Testis (tissue), 3 donors: ENCODE measurements around the gene GLYATL2. TPM values are rescaled to one million over a fixed set of nuclear protein-coding genes. Genes with fewer than 3 reads are reported as not detected.

Experiments
- DNase-seq: peaks from one replicate; pipeline ENCODE4 v3.0.0-alpha.2; 2019
- H3K27ac ChIP-seq, 2 donors: fragments of 200-600 bp; sonication (generic); one replicate each; pipeline ENCODE4 v1.5.1; 2019
- H3K27me3 ChIP-seq: fragments of 200-600 bp; sonication (generic); one replicate; pipeline ENCODE4 v1.5.1; 2019
- H3K36me3 ChIP-seq: fragments of 200-600 bp; sonication (generic); one replicate; pipeline ENCODE4 v1.5.1; 2017; ENCODE audit warnings: low read depth; ENCODE audit errors: missing control alignments
- H3K4me1 ChIP-seq: fragments of 200-600 bp; sonication (generic); one replicate; pipeline ENCODE4 v1.5.1; 2019
- H3K4me3 ChIP-seq, 2 donors: fragments of 200-600 bp; sonication (generic); one replicate each; pipeline ENCODE4 v1.5.1; 2017 to 2019
- H3K9me3 ChIP-seq: fragments of 200-600 bp; sonication (generic); one replicate; pipeline ENCODE4 v1.5.1; 2017
- POLR2A ChIP-seq: fragments of 450-650 bp; IDR thresholded peaks from one replicate; pipeline ENCODE4 v1.6.1; 2017; ENCODE audit warnings: antibody characterized with exemption, mild to moderate bottlenecking, moderate library complexity
- WGBS, 2 donors: methylation state at CpG; one replicate each; pipeline ENCODE4 v1.1.5; 2018; 5-methylcytosine and 5-hydroxymethylcytosine counted together
- intact Hi-C: fragments of 100-400 bp; cut with DNase I; formaldehyde crosslinking; loops from one replicate; pipeline ENCODE4 v1.15.1; 2023; ENCODE audit warnings: low total_unique reads
- polyA plus RNA-seq: library from polyadenylated mRNA; stranded (reverse); fragments of 350-450 nt; fragmentation: Illumina TruSeq; extraction: RNeasy Lipid Tissue Mini Kit (QIAGEN cat#74804); gene quantifications from one replicate; pipeline ENCODE4 v1.2.3, GENCODE V29; 2014; ENCODE audit warnings: low read depth, low replicate concordance; ENCODE audit not compliant: insufficient read depth
- total RNA-seq, 2 donors: library from RNA; depleted of rRNA; stranded (reverse); fragments of >200 nt; gene quantifications; one replicate each; pipeline ENCODE4 v1.2.3, GENCODE V29; 2016
- TF ChIP-seq, protein P1 (sequence below), 3 experiments: fragments of 450-650 bp in 2 of 3; fragments of 200-600 bp in 1 of 3; sonication (generic) in 1 of 3; IDR thresholded peaks; one replicate each; pipeline ENCODE4 v1.5.1; 2016 to 2019; ENCODE audit warnings: antibody characterized with exemption in 3 of 3, mild to moderate bottlenecking in 2 of 3, moderate library complexity in 1 of 3

GLYATL2 gene
- total and polyA plus RNA-seq, 3 donors from 2014 or later, result 0.12 to 0.63 TPM; not detected in 1

DNA sequence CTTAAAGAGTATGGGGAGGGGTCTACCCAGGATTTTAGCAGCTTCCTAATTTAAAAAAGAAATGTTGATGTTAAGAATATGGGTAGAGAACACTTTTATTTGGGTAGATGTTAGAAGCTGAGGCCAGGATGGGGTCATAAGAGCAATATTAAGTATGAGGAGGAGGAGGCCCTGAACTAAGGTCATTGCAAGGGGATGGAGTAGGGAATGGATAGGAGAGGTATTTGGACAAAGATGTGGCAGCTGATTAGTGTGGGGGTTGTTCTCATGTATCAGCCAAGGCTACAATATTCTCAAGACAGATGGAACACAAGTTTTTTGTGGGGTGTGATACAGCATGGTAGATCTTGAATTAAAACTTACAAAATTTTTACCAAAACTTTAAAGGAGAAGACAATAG lies 35.7 kb upstream of the GLYATL2 start:
- Histone ChIP-seq H3K27me3 (no peaks in the 10 kb centered on the region), H3K4me3 (no peak overlapping the region), H3K27ac (no peak overlapping the region), H3K4me1 (no peaks in the 10 kb centered on the region), H3K36me3 (no peaks in the 10 kb centered on the region), H3K9me3 (no peaks in the 10 kb centered on the region)
- DNase-seq, result no peak
- intact Hi-C loops, result no loop called here
- TF ChIP-seq POLR2A, result no peak

DNA sequence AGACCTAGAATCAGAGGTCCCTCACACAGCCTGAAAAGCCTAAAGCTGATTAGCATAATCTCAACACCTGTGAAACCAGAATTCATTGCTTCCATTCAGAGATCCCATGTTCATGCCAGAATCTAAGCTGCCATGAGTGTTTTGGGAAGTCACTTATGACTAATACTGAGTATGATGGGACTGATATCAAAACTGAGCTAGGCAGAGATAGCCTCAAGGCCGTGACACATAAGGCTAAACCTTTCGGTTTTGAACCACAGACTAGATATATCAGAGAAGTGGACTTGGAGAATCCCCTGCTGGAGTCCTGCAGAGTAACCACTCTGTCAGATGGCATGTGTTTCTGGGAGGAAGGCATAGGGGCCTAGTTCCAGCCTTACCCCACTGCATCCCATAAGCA lies 23.1 kb upstream of the GLYATL2 start:
- H3K27me3 ChIP-seq, result no peaks in the 10 kb centered on the region
- no peaks in the 10 kb centered on the region for H3K9me3 ChIP-seq
- intact Hi-C loops, result no loop called here
- no peak overlapping the region for H3K4me3 ChIP-seq
- 83 to 93% methylated on average over 2 of the region's 2 CpGs for WGBS, 2 donors
- DNase-seq, result no peak
- TF ChIP-seq, protein P1, sequence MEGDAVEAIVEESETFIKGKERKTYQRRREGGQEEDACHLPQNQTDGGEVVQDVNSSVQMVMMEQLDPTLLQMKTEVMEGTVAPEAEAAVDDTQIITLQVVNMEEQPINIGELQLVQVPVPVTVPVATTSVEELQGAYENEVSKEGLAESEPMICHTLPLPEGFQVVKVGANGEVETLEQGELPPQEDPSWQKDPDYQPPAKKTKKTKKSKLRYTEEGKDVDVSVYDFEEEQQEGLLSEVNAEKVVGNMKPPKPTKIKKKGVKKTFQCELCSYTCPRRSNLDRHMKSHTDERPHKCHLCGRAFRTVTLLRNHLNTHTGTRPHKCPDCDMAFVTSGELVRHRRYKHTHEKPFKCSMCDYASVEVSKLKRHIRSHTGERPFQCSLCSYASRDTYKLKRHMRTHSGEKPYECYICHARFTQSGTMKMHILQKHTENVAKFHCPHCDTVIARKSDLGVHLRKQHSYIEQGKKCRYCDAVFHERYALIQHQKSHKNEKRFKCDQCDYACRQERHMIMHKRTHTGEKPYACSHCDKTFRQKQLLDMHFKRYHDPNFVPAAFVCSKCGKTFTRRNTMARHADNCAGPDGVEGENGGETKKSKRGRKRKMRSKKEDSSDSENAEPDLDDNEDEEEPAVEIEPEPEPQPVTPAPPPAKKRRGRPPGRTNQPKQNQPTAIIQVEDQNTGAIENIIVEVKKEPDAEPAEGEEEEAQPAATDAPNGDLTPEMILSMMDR (IDR thresholded peaks at IDR 0.05), result no peak
- no peak for TF ChIP-seq POLR2A
- no peaks in the 10 kb centered on the region for H3K4me1 ChIP-seq
- no peak overlapping the region for H3K27ac ChIP-seq
- H3K36me3 ChIP-seq, result no peaks in the 10 kb centered on the region

DNA sequence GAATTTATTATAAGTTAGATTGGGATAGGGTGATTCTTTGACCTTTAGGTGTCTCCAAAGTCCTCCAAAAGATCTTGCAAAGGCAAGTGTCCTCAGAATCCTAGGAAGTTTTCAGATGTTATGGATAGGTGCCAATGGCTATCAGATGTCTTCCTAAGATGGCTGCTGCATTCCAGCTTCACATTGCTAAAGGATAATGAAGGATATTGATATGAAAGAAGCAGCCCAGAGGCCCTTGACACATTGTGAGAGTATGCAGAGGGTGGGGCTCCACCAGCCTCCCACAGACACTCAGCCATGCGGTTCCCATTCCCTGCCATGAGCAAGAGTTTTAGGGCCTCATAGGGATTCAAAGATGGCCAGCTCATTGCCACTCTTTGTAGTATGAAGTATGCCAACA lies 22.3 kb upstream of the GLYATL2 start:
- no peaks in the 10 kb centered on the region for H3K9me3 ChIP-seq
- H3K4me3 ChIP-seq, result no peak overlapping the region
- WGBS, 2 donors, result 90 to 100% methylated on average over 1 of the region's 1 CpG
- DNase-seq, result no peak
- H3K4me1 ChIP-seq, result no peaks in the 10 kb centered on the region
- intact Hi-C loops, result no loop called here
- no peak for TF ChIP-seq POLR2A
- TF ChIP-seq, protein P1 (IDR thresholded peaks at IDR 0.05), result no peak
- no peak overlapping the region for H3K27ac ChIP-seq
- H3K36me3 ChIP-seq, result no peaks in the 10 kb centered on the region
- no peaks in the 10 kb centered on the region for H3K27me3 ChIP-seq

DNA sequence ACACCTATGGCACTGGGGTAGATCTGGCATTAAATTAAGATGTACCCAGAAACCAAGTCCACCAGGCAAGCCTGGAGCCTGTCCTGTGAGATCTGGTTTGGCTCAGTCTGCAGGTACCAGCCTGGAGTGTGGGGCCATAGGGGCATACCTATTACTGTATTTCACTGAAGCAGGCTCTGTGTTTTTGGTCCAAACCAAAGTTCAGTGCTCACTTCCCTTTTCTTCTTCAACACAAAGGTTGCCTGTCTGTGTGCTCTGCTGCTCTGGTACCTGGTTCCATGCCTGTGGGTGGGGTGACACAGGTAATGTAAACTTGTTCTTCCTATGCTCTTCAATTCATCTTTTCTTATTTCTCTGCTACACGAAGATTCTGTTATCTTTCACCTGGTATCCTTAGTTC lies 19.8 kb upstream of the GLYATL2 start:
- no peaks in the 10 kb centered on the region for H3K9me3 ChIP-seq
- WGBS, 2 donors, result 0% methylated on average over 1 of the region's 1 CpG
- H3K27ac ChIP-seq, result no peak overlapping the region
- TF ChIP-seq, protein P1 (IDR thresholded peaks at IDR 0.05), result no peak
- TF ChIP-seq POLR2A, result no peak
- no peaks in the 10 kb centered on the region for H3K4me1 ChIP-seq
- no peak for DNase-seq
- intact Hi-C loops, result no loop called here
- no peak overlapping the region for H3K4me3 ChIP-seq
- H3K36me3 ChIP-seq, result no peaks in the 10 kb centered on the region
- no peaks in the 10 kb centered on the region for H3K27me3 ChIP-seq

DNA sequence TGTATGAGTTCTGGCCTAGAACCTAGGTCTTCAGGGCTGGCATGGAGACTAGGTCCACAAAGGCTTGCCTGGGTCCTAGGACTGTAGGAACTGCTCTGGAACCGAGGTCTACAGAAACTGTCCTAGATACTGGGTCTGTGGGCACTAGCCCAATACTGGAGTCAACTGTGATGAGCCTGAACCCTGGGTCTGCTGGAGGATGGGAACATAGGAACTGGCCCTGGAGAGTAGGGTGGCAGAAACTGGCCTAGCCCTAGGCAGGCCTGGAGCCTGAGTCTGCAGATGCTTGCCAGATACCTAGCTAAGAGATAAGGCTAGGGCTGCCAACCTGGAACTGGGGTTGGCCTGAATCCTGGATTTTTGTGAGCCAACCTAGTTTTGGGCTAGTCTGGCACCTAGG lies 19.2 kb upstream of the GLYATL2 start:
- intact Hi-C loops, result no loop called here
- WGBS, 2 donors, result 85% methylated on average over 1 of the region's 1 CpG; no CpG with 5 or more reads in 1 of the 2 donors

More for the DNA sequence above, 19.2 kb upstream of the GLYATL2 start:
- Histone ChIP-seq H3K27me3 (no peaks in the 10 kb centered on the region), H3K4me1 (no peaks in the 10 kb centered on the region), H3K9me3 (no peaks in the 10 kb centered on the region), H3K36me3 (no peaks in the 10 kb centered on the region), H3K4me3 (no peak overlapping the region), H3K27ac (no peak overlapping the region)
- no peak for TF ChIP-seq POLR2A
- TF ChIP-seq, protein P1 (IDR thresholded peaks at IDR 0.05), result no peak
- DNase-seq, result no peak
